H9 (cell line): Measurements from ENCODE around the gene UBE2E3. TPM values are rescaled to one million over a fixed set of nuclear protein-coding genes. Genes with fewer than 3 reads are reported as not detected.

Source experiments
- DNase-seq: peaks from one replicate; pipeline ENCODE4 v3.0.0-alpha.2; 2017
- H2AFZ ChIP-seq: one replicate; pipeline ENCODE4 v1.6.1; 2013; ENCODE audit warnings: mild to moderate bottlenecking, low read length, control low read depth, moderate library complexity
- H2AK5ac ChIP-seq: 2 replicates; pipeline ENCODE4 v1.6.1; 2013; ENCODE audit warnings: low read length, control low read depth, mixed read lengths; ENCODE audit not compliant: insufficient read length
- H2BK120ac ChIP-seq: one replicate; pipeline ENCODE4 v1.6.1; 2013; ENCODE audit warnings: low read depth, mild to moderate bottlenecking, low read length, control low read depth, inconsistent platforms; ENCODE audit not compliant: poor library complexity, severe bottlenecking
- H2BK12ac ChIP-seq: 2 replicates; pipeline ENCODE4 v1.6.1; 2013; ENCODE audit warnings: low read length, control low read depth, mixed read lengths, low read depth; ENCODE audit not compliant: insufficient read length
- H2BK15ac ChIP-seq: 2 replicates; pipeline ENCODE4 v1.6.1; 2013; ENCODE audit warnings: low read depth, low read length, control low read depth
- H2BK20ac ChIP-seq: one replicate; pipeline ENCODE4 v1.6.1; 2013; ENCODE audit warnings: low read depth, mild to moderate bottlenecking, low read length, control low read depth, inconsistent platforms; ENCODE audit not compliant: poor library complexity, severe bottlenecking
- H2BK5ac ChIP-seq: 2 replicates; pipeline ENCODE4 v1.6.1; 2013; ENCODE audit warnings: low read length, control low read depth, mixed read lengths; ENCODE audit not compliant: insufficient read length
- H3K14ac ChIP-seq: 2 replicates; pipeline ENCODE4 v1.6.1; 2013; ENCODE audit warnings: low read length, control low read depth; ENCODE audit not compliant: insufficient read depth
- H3K18ac ChIP-seq: 2 replicates; pipeline ENCODE4 v1.6.1; 2013; ENCODE audit warnings: low read depth, mild to moderate bottlenecking, mixed read lengths, low read length, control low read depth; ENCODE audit not compliant: insufficient read length
- H3K23ac ChIP-seq: 2 replicates; pipeline ENCODE4 v1.6.1; 2013; ENCODE audit warnings: low read length, control low read depth, mixed read lengths, low read depth; ENCODE audit not compliant: insufficient read length
- H3K23me2 ChIP-seq: 2 replicates; pipeline ENCODE4 v1.6.1; 2013; ENCODE audit warnings: low read depth, mild to moderate bottlenecking, mixed read lengths, low read length, control low read depth; ENCODE audit not compliant: insufficient read length, poor library complexity, severe bottlenecking
- H3K27ac ChIP-seq: 2 replicates; pipeline ENCODE4 v1.5.1; 2013; ENCODE audit warnings: low read length, control low read depth, mixed read lengths, low read depth; ENCODE audit not compliant: insufficient read length
- H3K27me3 ChIP-seq: 2 replicates; pipeline ENCODE4 v1.6.1; 2013; ENCODE audit warnings: low read length, control low read depth, inconsistent platforms; ENCODE audit not compliant: insufficient read depth
- H3K4ac ChIP-seq: 2 replicates; pipeline ENCODE4 v1.6.1; 2013; ENCODE audit warnings: low read depth, mild to moderate bottlenecking, control low read depth, inconsistent platforms, low read length, moderate library complexity
- H3K4me1 ChIP-seq: 2 replicates; pipeline ENCODE4 v1.6.1; 2013; ENCODE audit warnings: low read length, control low read depth, inconsistent platforms; ENCODE audit not compliant: insufficient read depth
- H3K4me2 ChIP-seq: 2 replicates; pipeline ENCODE4 v1.6.1; 2013; ENCODE audit warnings: low read length, control low read depth, mixed read lengths; ENCODE audit not compliant: insufficient read length, insufficient read depth
- H3K56ac ChIP-seq: 2 replicates; pipeline ENCODE4 v1.6.1; 2013; ENCODE audit warnings: low read depth, mild to moderate bottlenecking, mixed read lengths, low read length, control low read depth; ENCODE audit not compliant: insufficient read length
- H3K79me1 ChIP-seq: 2 replicates; pipeline ENCODE4 v1.6.1; 2013; ENCODE audit warnings: low read depth, mild to moderate bottlenecking, moderate library complexity, low read length, control low read depth, inconsistent platforms; ENCODE audit not compliant: insufficient read depth, poor library complexity, severe bottlenecking
- H3K79me2 ChIP-seq: 2 replicates; pipeline ENCODE4 v1.6.1; 2013; ENCODE audit warnings: low read length, control low read depth, inconsistent platforms; ENCODE audit not compliant: insufficient read depth
- H3K9ac ChIP-seq: 2 replicates; pipeline ENCODE4 v1.6.1; 2013; ENCODE audit warnings: low read length, control low read depth, mixed read lengths; ENCODE audit not compliant: insufficient read length; ENCODE audit errors: extremely low read depth
- H3K9me3 ChIP-seq: one replicate; pipeline ENCODE4 v1.6.1; 2013; ENCODE audit warnings: low read depth, low read length, inconsistent platforms; ENCODE audit not compliant: control insufficient read depth
- H3T11ph ChIP-seq: one replicate; pipeline ENCODE4 v1.6.1; 2013; ENCODE audit warnings: mild to moderate bottlenecking, low read length, control low read depth, inconsistent platforms
- H4K20me1 ChIP-seq: one replicate; pipeline ENCODE4 v1.6.1; 2013; ENCODE audit not compliant: control insufficient read depth, insufficient read length, insufficient read depth
- H4K5ac ChIP-seq: 2 replicates; pipeline ENCODE4 v1.6.1; 2013; ENCODE audit warnings: low read depth, mild to moderate bottlenecking, mixed read lengths, low read length, control low read depth; ENCODE audit not compliant: insufficient read length
- H4K8ac ChIP-seq: replicated peaks from 2 replicates; pipeline ENCODE4 v1.6.1; 2013; ENCODE audit warnings: low read length, control low read depth, mixed read lengths, low read depth; ENCODE audit not compliant: insufficient read length
- H4K91ac ChIP-seq: 2 replicates; pipeline ENCODE4 v1.6.1; 2013; ENCODE audit warnings: low read depth, mild to moderate bottlenecking, moderate library complexity, mixed read lengths, low read length, control low read depth; ENCODE audit not compliant: insufficient read length
- H3K27ac Mint-ChIP-seq, 3 experiments: 2 replicates in 2 of 3; 3 replicates in 1 of 3; pipeline ENCODE4 v1.8.0; 2020 to 2021; ENCODE audit warnings: mixed read lengths in 3 of 3, mild to moderate bottlenecking in 1 of 3, moderate library complexity in 1 of 3
- H3K27me3 Mint-ChIP-seq: 2 replicates; pipeline ENCODE4 v1.8.0; 2021; ENCODE audit warnings: low read depth, mild to moderate bottlenecking, moderate library complexity, mixed read lengths
- H3K36me3 Mint-ChIP-seq, 3 experiments: 2 replicates in 2 of 3; 3 replicates in 1 of 3; pipeline ENCODE4 v1.8.0; 2020 to 2021; ENCODE audit warnings: low read depth in 3 of 3, mixed read lengths in 3 of 3; ENCODE audit not compliant: insufficient read depth in 1 of 3
- H3K4me1 Mint-ChIP-seq, 2 experiments: 2 replicates each; pipeline ENCODE4 v1.8.0; 2020; ENCODE audit warnings: mixed read lengths in 2 of 2
- H3K4me3 Mint-ChIP-seq, 2 experiments: 2 replicates in 1 of 2; 3 replicates in 1 of 2; pipeline ENCODE4 v1.8.0; 2020 to 2021; ENCODE audit warnings: mild to moderate bottlenecking in 2 of 2, mixed read lengths in 2 of 2, moderate library complexity in 1 of 2
- H3K9me3 Mint-ChIP-seq, 2 experiments: 2 replicates in 1 of 2; 3 replicates in 1 of 2; pipeline ENCODE4 v1.8.0; 2020; ENCODE audit warnings: mild to moderate bottlenecking in 2 of 2, mixed read lengths in 2 of 2, moderate library complexity in 1 of 2
- CTCF ChIP-seq: fragments of 200-600 bp; sonication (generic); conservative IDR thresholded peaks from 3 replicates; pipeline ENCODE4 v1.8.0; 2021; ENCODE audit warnings: antibody characterized with exemption, mild to moderate bottlenecking
- WGBS: extraction: QIAGEN DNeasy Blood & Tissue Kit; methylation state at CpG from one replicate; pipeline ENCODE4 v1.1.7; 2013; ENCODE audit warnings: missing lambda C conversion rate, low lambda C conversion rate, mixed read lengths; ENCODE audit not compliant: insufficient read length; ENCODE audit errors: extremely low coverage; 5-methylcytosine and 5-hydroxymethylcytosine counted together
- total RNA-seq: library from RNA; stranded (reverse); gene quantifications from 2 replicates; pipeline ENCODE4 v1.2.1, GENCODE V29; 2021

The UBE2E3 gene
- total RNA-seq, 1 experiment from 2014 or later = 89.1 TPM

GRCh38 chr2:180985771-180986395, 5.5 kb downstream of the UBE2E3 start:
- no peak overlapping the region for H4K91ac ChIP-seq
- no peak overlapping the region for H3K4me2 ChIP-seq
- no peak overlapping the region for H2BK20ac ChIP-seq
- no peaks in the 10 kb centered on the region for H3K79me1 ChIP-seq
- no peak overlapping the region for H3K14ac ChIP-seq
- H3K23ac ChIP-seq = no peak overlapping the region
- no CpG with 5 or more reads among the region's 2 CpGs for WGBS
- H3K4me3 Mint-ChIP-seq = no peak overlapping the region
- H3K9me3 ChIP-seq = no peaks in the 10 kb centered on the region
- H3T11ph ChIP-seq = no peak overlapping the region
- no peaks in the 10 kb centered on the region for H3K27me3 Mint-ChIP-seq
- no peak overlapping the region for H2BK15ac ChIP-seq
- no peak for TF ChIP-seq CTCF
- no peak overlapping the region for H2BK12ac ChIP-seq
- H3K27me3 ChIP-seq = no peaks in the 10 kb centered on the region
- H4K5ac ChIP-seq = no peak overlapping the region
- peaks cover 2% of the 10 kb centered on the region; the same call in 1 of the 2 replicates for H3K4me1 ChIP-seq
- H4K20me1 ChIP-seq = no peaks in the 10 kb centered on the region
- H3K23me2 ChIP-seq = peaks cover 9% of the 10 kb centered on the region
- no peaks in the 10 kb centered on the region for H3K9me3 Mint-ChIP-seq
- no peak overlapping the region for H3K56ac ChIP-seq
- peaks cover 18% of the 10 kb centered on the region; the same call in 1 of the 2 replicates for H3K79me2 ChIP-seq
- peaks cover 9 to 34% (median 25%) of the 10 kb centered on the region in 3 experiments; a peak in 6 of 7 replicates for H3K36me3 Mint-ChIP-seq
- H3K18ac ChIP-seq = no peak overlapping the region
- no peak overlapping the region for H3K4ac ChIP-seq
- H3K4me1 Mint-ChIP-seq = peaks cover 53 to 63% of the 10 kb centered on the region in 2 experiments
- no peak for DNase-seq
- H2BK120ac ChIP-seq = no peak overlapping the region
- H2AK5ac ChIP-seq = no peak overlapping the region
- no peak overlapping the region for H4K8ac ChIP-seq
- H2AFZ ChIP-seq = no peak overlapping the region
- H3K27ac ChIP-seq = no peak overlapping the region
- no peak overlapping the region for H3K9ac ChIP-seq
- no peak overlapping the region for H2BK5ac ChIP-seq
- no peak overlapping the region for H3K27ac Mint-ChIP-seq
